ENCODE data around the gene NDUFS7. TPM values are rescaled to one million over a fixed set of nuclear protein-coding genes. Genes with fewer than 3 reads are reported as not detected.

NDUFS7 gene
- total and polyA plus RNA-seq, 11 donors: 205 to 717 (median 336) TPM

DNA sequence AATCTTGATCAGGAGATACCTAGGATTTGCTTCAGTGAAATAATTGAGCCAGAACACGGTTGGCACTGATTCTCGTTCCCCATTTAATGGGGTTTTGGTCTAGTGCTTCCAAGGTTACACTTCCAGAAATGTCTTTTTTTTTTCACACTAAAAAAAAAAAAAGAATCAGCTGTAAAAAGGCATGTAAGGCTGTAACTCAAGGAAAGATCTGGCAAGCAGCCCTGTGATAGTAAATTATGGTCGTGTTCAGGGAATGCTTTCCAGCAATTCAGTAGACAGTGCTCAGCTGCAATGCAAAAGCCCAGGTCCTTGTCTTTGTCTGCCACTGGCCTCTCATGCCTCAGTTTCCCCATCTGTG lies 27.2 kb upstream of the NDUFS7 start:
- intact Hi-C loops (cut with DNase I): loop anchor here in 4 of 10 donors (5.0 to 10.0 kb wide), 3 partner anchors 72 to 82 kb away; partner anchors contain the start of genes FAM174C (in 3 of the 4) and EFNA2 (in 1 of the 4)

DNA sequence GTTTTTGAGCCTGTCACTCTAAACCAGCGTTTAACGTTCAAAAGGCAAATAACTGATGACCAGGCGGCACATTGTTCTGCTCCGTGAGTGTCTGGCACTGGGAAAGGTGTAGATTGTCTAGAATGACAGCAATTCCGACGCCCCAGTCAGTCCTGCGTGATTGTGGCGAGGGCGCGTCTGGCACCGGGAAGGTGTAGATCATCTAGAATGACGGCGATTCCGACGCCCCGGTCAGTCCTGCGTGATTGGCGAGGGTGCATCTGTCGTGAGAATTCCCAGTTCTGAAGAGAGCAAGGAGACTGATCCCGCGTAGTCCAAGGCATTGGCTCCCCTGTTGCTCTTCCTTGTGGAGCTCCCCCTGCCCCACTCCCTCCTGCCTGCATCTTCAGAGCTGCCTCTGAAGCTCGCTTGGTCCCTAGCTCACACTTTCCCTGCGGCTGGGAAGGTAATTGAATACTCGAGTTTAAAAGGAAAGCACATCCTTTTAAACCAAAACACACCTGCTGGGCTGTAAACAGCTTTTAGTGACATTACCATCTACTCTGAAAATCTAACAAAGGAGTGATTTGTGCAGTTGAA lies 26.1 kb upstream of the NDUFS7 start:
- Histone ChIP-seq H3K27ac (no peak overlapping the region), H3K4me3 (no peak overlapping the region), H3K36me3 (peaks cover 0 to 54% (median 40%) of the 10 kb centered on the region in 9 donors), H3K4me1 (peaks cover 5 to 49% (median 32%) of the 10 kb centered on the region in 12 donors), H3K27me3 (no peaks in the 10 kb centered on the region), H3K9me3 (no peaks in the 10 kb centered on the region)
- ATAC-seq: no peak
- TF ChIP-seq, protein P1, sequence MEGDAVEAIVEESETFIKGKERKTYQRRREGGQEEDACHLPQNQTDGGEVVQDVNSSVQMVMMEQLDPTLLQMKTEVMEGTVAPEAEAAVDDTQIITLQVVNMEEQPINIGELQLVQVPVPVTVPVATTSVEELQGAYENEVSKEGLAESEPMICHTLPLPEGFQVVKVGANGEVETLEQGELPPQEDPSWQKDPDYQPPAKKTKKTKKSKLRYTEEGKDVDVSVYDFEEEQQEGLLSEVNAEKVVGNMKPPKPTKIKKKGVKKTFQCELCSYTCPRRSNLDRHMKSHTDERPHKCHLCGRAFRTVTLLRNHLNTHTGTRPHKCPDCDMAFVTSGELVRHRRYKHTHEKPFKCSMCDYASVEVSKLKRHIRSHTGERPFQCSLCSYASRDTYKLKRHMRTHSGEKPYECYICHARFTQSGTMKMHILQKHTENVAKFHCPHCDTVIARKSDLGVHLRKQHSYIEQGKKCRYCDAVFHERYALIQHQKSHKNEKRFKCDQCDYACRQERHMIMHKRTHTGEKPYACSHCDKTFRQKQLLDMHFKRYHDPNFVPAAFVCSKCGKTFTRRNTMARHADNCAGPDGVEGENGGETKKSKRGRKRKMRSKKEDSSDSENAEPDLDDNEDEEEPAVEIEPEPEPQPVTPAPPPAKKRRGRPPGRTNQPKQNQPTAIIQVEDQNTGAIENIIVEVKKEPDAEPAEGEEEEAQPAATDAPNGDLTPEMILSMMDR (IDR thresholded peaks at IDR 0.05): no peak
- no peak for TF ChIP-seq POLR2A (IDR thresholded peaks at IDR 0.05)
- DNase-seq: peak in 1 of 5 donors; percentile 3
- intact Hi-C loops (cut with DNase I): loop anchor here in 4 of 10 donors (5.0 to 10.0 kb wide), 3 partner anchors 73 to 83 kb away; partner anchors contain the start of genes FAM174C (in 3 of the 4) and EFNA2 (in 1 of the 4)
- WGBS, 4 donors: 88 to 94% (median 91%) methylated on average over 24 of the region's 24 CpGs

More for the DNA sequence above, 27.2 kb upstream of the NDUFS7 start:
- Histone ChIP-seq H3K4me1 (peaks cover 5 to 37% (median 26%) of the 10 kb centered on the region in 12 donors), H3K4me3 (peak overlapping the region in 3 of 12 donors; percentile 85 to 99 (median 88)), H3K36me3 (peaks cover 0 to 45% (median 33%) of the 10 kb centered on the region in 9 donors), H3K27ac (peak overlapping the region in 6 of 12 donors; percentile 56 to 100 (median 90)), H3K27me3 (no peaks in the 10 kb centered on the region), H3K9me3 (no peaks in the 10 kb centered on the region)
- WGBS, 4 donors: 55 to 65% (median 59%) methylated on average over 3 of the region's 3 CpGs
- TF ChIP-seq, protein P1 (IDR thresholded peaks at IDR 0.05): no peak
- ATAC-seq (no peak), DNase-seq (no peak)

DNA sequence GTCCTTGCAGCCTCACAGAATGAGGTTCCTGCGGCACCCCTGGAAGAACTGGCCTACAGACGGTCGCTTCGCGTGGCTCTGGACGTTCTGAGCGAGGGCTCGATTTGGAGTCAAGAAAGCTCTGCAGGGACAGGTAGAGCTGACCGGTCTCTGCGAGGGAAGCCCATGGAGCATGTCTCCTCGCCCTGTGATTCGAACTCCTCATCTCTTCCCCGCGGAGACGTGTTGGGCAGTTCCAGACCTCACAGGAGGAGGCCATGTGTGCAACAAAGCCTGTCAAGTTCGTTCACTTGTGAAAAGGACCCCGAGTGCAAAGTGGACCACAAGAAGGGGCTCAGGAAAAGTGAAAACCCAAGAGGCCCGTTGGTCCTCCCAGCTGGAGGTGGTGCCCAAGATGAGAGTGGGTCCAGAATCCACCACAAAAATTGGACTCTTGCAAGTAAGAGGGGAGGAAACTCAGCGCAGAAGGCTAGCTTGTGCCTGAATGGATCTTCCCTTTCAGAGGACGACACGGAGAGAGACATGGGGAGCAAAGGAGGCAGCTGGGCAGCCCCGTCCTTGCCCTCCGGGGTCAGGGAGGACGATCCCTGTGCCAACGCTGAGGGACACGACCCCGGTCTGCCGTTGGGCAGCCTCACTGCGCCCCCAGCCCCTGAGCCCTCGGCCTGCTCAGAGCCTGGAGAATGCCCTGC lies 23.4 kb upstream of the NDUFS7 start:
- 70 to 79% (median 71%) methylated on average over 29 to 30 of the region's 30 CpGs for WGBS, 4 donors
- H3K4me1 ChIP-seq: peaks cover 5 to 55% (median 29%) of the 10 kb centered on the region in 12 donors
- H3K9me3 ChIP-seq: no peaks in the 10 kb centered on the region
- no peaks in the 10 kb centered on the region for H3K27me3 ChIP-seq
- no peak for TF ChIP-seq POLR2A (IDR thresholded peaks at IDR 0.05)
- TF ChIP-seq, protein P1 (IDR thresholded peaks at IDR 0.05): no peak
- peak in 1 of 4 donors; percentile 4 for ATAC-seq
- no peak for DNase-seq
- H3K27ac ChIP-seq: peak overlapping the region; percentile 33 to 86 (median 58)
- peaks cover 0 to 81% (median 67%) of the 10 kb centered on the region in 9 donors for H3K36me3 ChIP-seq
- intact Hi-C loops (cut with DNase I): no loop called here
- H3K4me3 ChIP-seq: peak overlapping the region in 8 of 12 donors; percentile 18 to 50 (median 34)

DNA sequence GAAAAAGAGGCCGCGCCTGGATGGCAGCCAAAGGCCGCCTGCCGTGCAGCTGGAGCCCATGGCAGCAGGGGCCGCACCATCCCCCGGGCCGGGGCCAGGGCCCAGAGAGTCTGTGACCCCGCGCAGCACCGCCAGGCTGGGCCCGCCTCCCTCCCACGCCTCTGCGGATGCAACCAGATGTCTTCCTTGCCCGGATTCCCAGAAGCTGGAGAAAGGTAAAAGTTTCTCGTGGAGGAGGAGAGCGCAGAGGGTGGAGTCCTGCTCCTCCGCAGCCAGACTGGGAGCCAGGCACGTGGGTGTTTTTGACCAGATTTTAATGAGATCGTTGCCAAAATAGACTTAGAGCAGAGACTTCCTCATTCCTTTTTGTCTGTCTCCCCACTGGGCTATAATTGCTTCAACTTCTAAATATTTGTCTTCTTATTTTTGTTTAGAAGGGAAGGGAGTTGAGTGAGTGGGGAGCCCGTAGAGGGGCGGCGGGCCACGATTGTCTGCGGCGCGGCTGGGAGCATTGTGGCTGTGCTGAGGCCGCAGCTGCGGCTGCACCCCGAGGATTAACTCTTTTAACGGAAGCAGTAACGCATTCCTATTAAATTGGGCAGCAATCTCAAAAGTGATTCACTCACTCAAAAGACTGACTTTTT lies 22.8 kb upstream of the NDUFS7 start:
- intact Hi-C loops (cut with DNase I): no loop called here
- 38 to 48% (median 43%) methylated on average over 17 to 31 of the region's 31 CpGs for WGBS, 4 donors

More for the DNA sequence above, 22.8 kb upstream of the NDUFS7 start:
- ATAC-seq (peak; percentile 49 to 92 (median 84)), DNase-seq (peak; percentile 77 to 86 (median 83))
- H3K4me3 ChIP-seq: peak overlapping the region in 9 of 12 donors; percentile 12 to 50 (median 30)
- H3K27me3 ChIP-seq: no peaks in the 10 kb centered on the region
- H3K9me3 ChIP-seq: no peaks in the 10 kb centered on the region
- peaks cover 3 to 50% (median 24%) of the 10 kb centered on the region in 12 donors for H3K4me1 ChIP-seq
- TF ChIP-seq, protein P1 (IDR thresholded peaks at IDR 0.05): peak in 2 of 12 donors; percentile 13 to 17
- TF ChIP-seq POLR2A (IDR thresholded peaks at IDR 0.05): no peak
- H3K27ac ChIP-seq: peak overlapping the region; percentile 36 to 86 (median 58)
- H3K36me3 ChIP-seq: peaks cover 0 to 87% (median 72%) of the 10 kb centered on the region in 9 donors
